Duodenal mucosa (tissue), 2 donors: ENCODE measurements around the gene OR3A2.
"Not testable (repeated sequence)": the region's sequence is repeated elsewhere in the genome, so short reads cannot be mapped to it uniquely, and the experiment has no call there.

Source experiments
- H3K27ac ChIP-seq: one replicate; pipeline ENCODE4 v1.7.0; 2013; ENCODE audit warnings: low read depth, low read length
- H3K27me3 ChIP-seq, 2 donors: one replicate each; pipeline ENCODE4 v1.7.0; 2013; ENCODE audit warnings: low read length in 2 of 2, control low read depth in 1 of 2; ENCODE audit not compliant: insufficient read depth in 2 of 2, control insufficient read depth in 1 of 2
- H3K36me3 ChIP-seq, 2 donors: one replicate each; pipeline ENCODE4 v1.7.0; 2013; ENCODE audit warnings: low read length in 2 of 2, control low read depth in 1 of 2; ENCODE audit not compliant: insufficient read depth in 2 of 2, control insufficient read depth in 1 of 2
- H3K4me1 ChIP-seq, 2 donors: one replicate each; pipeline ENCODE4 v1.7.0; 2013; ENCODE audit warnings: low read length in 2 of 2, control low read depth in 1 of 2; ENCODE audit not compliant: insufficient read depth in 2 of 2, control insufficient read depth in 1 of 2
- H3K4me3 ChIP-seq, 2 donors: one replicate each; pipeline ENCODE4 v1.7.0; 2013; ENCODE audit warnings: low read length in 2 of 2, low read depth in 1 of 2
- H3K9ac ChIP-seq, 2 donors: one replicate each; pipeline ENCODE4 v1.7.0; 2013; ENCODE audit warnings: low read length in 2 of 2, low read depth in 1 of 2
- H3K9me3 ChIP-seq, 2 donors: one replicate each; pipeline ENCODE4 v1.7.0; 2013; ENCODE audit warnings: low read length in 2 of 2, control low read depth in 1 of 2; ENCODE audit not compliant: control insufficient read depth in 1 of 2

OR3A2 gene

GRCh38 chr17:3385869-3386816 is at the start of gene OR3A2:
Gene OR3A2, minus strand, starts transcription at chr17:3386308.
- no peaks in the 10 kb centered on the region for H3K27me3 ChIP-seq
- H3K4me1 ChIP-seq: no peaks in the 10 kb centered on the region
- H3K9me3 ChIP-seq: no peaks in the 10 kb centered on the region
- no peak within 1 kb of the TSS for H3K4me3 ChIP-seq
- no peak within 1 kb of the TSS for H3K27ac ChIP-seq
- no peak within 1 kb of the TSS for H3K9ac ChIP-seq
- no peaks in the 10 kb centered on the region for H3K36me3 ChIP-seq

- Histone ChIP-seq H3K27ac (no peak within 1 kb of the TSS), H3K4me1 (no peaks in the 10 kb centered on the region), H3K9ac (no peak within 1 kb of the TSS), H3K9me3 (no peaks in the 10 kb centered on the region), H3K36me3 (no peaks in the 10 kb centered on the region), H3K4me3 (no peak within 1 kb of the TSS), H3K27me3 (no peaks in the 10 kb centered on the region)
Measured at GRCh38 chr17:3433741-3434140, 47.6 kb upstream of the OR3A2 start, which contains the start of gene OR1E2. Gene OR1E2, minus strand, starts transcription at chr17:3433841. Its CDS starts 0 bp downstream, at chr17:3433841.

- H3K27ac ChIP-seq, H3K9ac ChIP-seq, H3K4me1 ChIP-seq, H3K9me3 ChIP-seq, H3K4me3 ChIP-seq, H3K36me3 ChIP-seq, H3K27me3 ChIP-seq: not testable (repeated sequence)
Measured at GRCh38 chr17:3433215-3433614, 47.1 kb upstream of the OR3A2 start.

- H3K4me1 ChIP-seq: no peaks in the 10 kb centered on the region
Measured at GRCh38 chr17:3418222-3418621, 32.1 kb upstream of the OR3A2 start.

GRCh38 chr17:3415610-3416009 is 29.5 kb upstream of the OR3A2 start:
- Histone ChIP-seq H3K4me3 (no peak overlapping the region), H3K4me1 (no peaks in the 10 kb centered on the region), H3K9me3 (no peaks in the 10 kb centered on the region), H3K27ac (no peak overlapping the region), H3K9ac (no peak overlapping the region), H3K27me3 (no peaks in the 10 kb centered on the region), H3K36me3 (no peaks in the 10 kb centered on the region)

More at GRCh38 chr17:3418222-3418621, 32.1 kb upstream of the OR3A2 start:
- Histone ChIP-seq H3K4me3 (no peak overlapping the region), H3K36me3 (no peaks in the 10 kb centered on the region), H3K27ac (no peak overlapping the region), H3K27me3 (no peaks in the 10 kb centered on the region), H3K9ac (no peak overlapping the region), H3K9me3 (no peaks in the 10 kb centered on the region)

GRCh38 chr17:3412216-3412615 is 26.1 kb upstream of the OR3A2 start:
- not testable (repeated sequence) for H3K27me3 ChIP-seq, H3K36me3 ChIP-seq, H3K4me1 ChIP-seq, H3K9ac ChIP-seq, H3K27ac ChIP-seq, H3K4me3 ChIP-seq, H3K9me3 ChIP-seq

GRCh38 chr17:3411070-3411469 is 25.0 kb upstream of the OR3A2 start, which contains the start of gene OR3A3:
Gene OR3A3, plus strand, starts transcription at chr17:3411370.
- Histone ChIP-seq H3K36me3 (no peaks in the 10 kb centered on the region), H3K9me3 (peaks cover 3 to 9% of the 10 kb centered on the region in 2 donors), H3K4me3 (no peak within 1 kb of the TSS), H3K27me3 (no peaks in the 10 kb centered on the region), H3K4me1 (no peaks in the 10 kb centered on the region), H3K27ac (no peak within 1 kb of the TSS), H3K9ac (no peak within 1 kb of the TSS)

GRCh38 chr17:3403856-3404255 is 17.7 kb upstream of the OR3A2 start:
- H3K27me3 ChIP-seq, H3K36me3 ChIP-seq, H3K4me1 ChIP-seq, H3K27ac ChIP-seq, H3K4me3 ChIP-seq, H3K9ac ChIP-seq, H3K9me3 ChIP-seq: not testable (repeated sequence)

GRCh38 chr17:3401786-3402185 is 15.7 kb upstream of the OR3A2 start:
- H3K36me3 ChIP-seq: no peaks in the 10 kb centered on the region
- H3K4me1 ChIP-seq: no peaks in the 10 kb centered on the region
- H3K4me3 ChIP-seq: no peak overlapping the region
- no peaks in the 10 kb centered on the region for H3K27me3 ChIP-seq
- peaks cover 0 to 3% of the 10 kb centered on the region in 2 donors for H3K9me3 ChIP-seq
- no peak overlapping the region for H3K9ac ChIP-seq
- H3K27ac ChIP-seq: no peak overlapping the region

- Histone ChIP-seq H3K9me3 (no peaks in the 10 kb centered on the region), H3K27ac (no peak overlapping the region), H3K9ac (no peak overlapping the region), H3K4me1 (no peaks in the 10 kb centered on the region), H3K36me3 (no peaks in the 10 kb centered on the region), H3K4me3 (no peak overlapping the region), H3K27me3 (no peaks in the 10 kb centered on the region)
Measured at GRCh38 chr17:3400055-3400454, 13.9 kb upstream of the OR3A2 start.
